Endothelial cell of umbilical vein (primary cell): ENCODE measurements around the gene KCNH2. TPM values are rescaled to one million over a fixed set of nuclear protein-coding genes. Genes with fewer than 3 reads are reported as not detected.

ENCODE experiments used
- BruUV-seq: library from RNA; stranded (reverse); fragments of 400-500 nt; replicated peaks from 2 replicates; lab custom pipeline; 2021; lab: Mats Ljungman, UMichigan
- CTCF ChIA-PET: fragments of 300-600, 350-600 bp; sonication (Branson Sonifier 250); formaldehyde crosslinking; loops from one replicate; lab custom pipeline; 2021; ENCODE audit warnings: antibody characterized with exemption, inconsistent platforms; lab: Charles Lee
- POLR2A ChIA-PET: fragments of 300-600, 350-600 bp; sonication (Branson Sonifier 250); formaldehyde crosslinking; loops from one replicate; lab custom pipeline; 2021; ENCODE audit warnings: antibody characterized with exemption, inconsistent platforms; lab: Charles Lee
- DNase-seq: peaks from one replicate; pipeline ENCODE4 v3.0.0-alpha.2; 2011; ENCODE audit warnings: low read depth, low spot score
- FAIRE-seq: peaks from 2 replicates; lab custom pipeline; 2011; peaks lifted over from hg19 to GRCh38; lab: Jason Lieb, UNC
- H2AFZ ChIP-seq: 2 replicates; pipeline ENCODE4 v1.6.0; 2012; ENCODE audit warnings: low read depth, low read length, control low read depth, inconsistent platforms
- H3K27ac ChIP-seq: 2 replicates; pipeline ENCODE4 v1.5.1; 2011; ENCODE audit warnings: low read depth, mild to moderate bottlenecking, control low read depth, low read length, moderate library complexity; ENCODE audit not compliant: insufficient read depth
- H3K27me3 ChIP-seq, 2 experiments: 2 replicates each; pipeline versions ENCODE4 v1.6.0 to v1.6.1; 2011; ENCODE audit warnings: low read length in 2 of 2, mixed read lengths in 1 of 2; ENCODE audit not compliant: control insufficient read depth in 2 of 2, insufficient read depth in 2 of 2
- H3K36me3 ChIP-seq, 2 experiments: 2 replicates in 1 of 2; 3 replicates in 1 of 2; pipeline ENCODE4 v1.5.1; 2011; ENCODE audit warnings: low read length in 2 of 2, mild to moderate bottlenecking in 1 of 2, moderate library complexity in 1 of 2; ENCODE audit not compliant: control insufficient read depth in 2 of 2, insufficient read depth in 2 of 2; ENCODE audit errors: extremely low read depth in 1 of 2
- H3K4me1 ChIP-seq: 3 replicates; pipeline ENCODE4 v1.5.1; 2011; ENCODE audit warnings: mild to moderate bottlenecking, low read length; ENCODE audit not compliant: control insufficient read depth, insufficient read depth; ENCODE audit errors: extremely low read depth
- H3K4me2 ChIP-seq: 2 replicates; pipeline ENCODE4 v1.6.1; 2011; ENCODE audit warnings: low read length, control low read depth, mixed read lengths; ENCODE audit not compliant: insufficient read depth
- H3K4me3 ChIP-seq, 3 experiments: fragments of 200-600 bp in 1 of 3; sonication (generic), shearing (Covaris generic) in 1 of 3; replicated peaks in 1 of 3; 2 replicates each; pipeline ENCODE4 v1.5.1; 2011 to 2016; ENCODE audit warnings: control low read depth in 3 of 3, low read length in 3 of 3, mild to moderate bottlenecking in 2 of 3, inconsistent platforms in 1 of 3, low read depth in 1 of 3, moderate library complexity in 1 of 3; ENCODE audit not compliant: insufficient read depth in 1 of 3
- H3K79me2 ChIP-seq: 2 replicates; pipeline ENCODE4 v1.6.0; 2012; ENCODE audit warnings: low read length, inconsistent platforms; ENCODE audit not compliant: control insufficient read depth, insufficient read depth
- H3K9ac ChIP-seq: replicated peaks from 2 replicates; pipeline ENCODE3; 2011; ENCODE audit warnings: low read length, control low read depth; ENCODE audit not compliant: insufficient read depth; ENCODE audit errors: extremely low read depth
- H3K9me1 ChIP-seq: replicated peaks from 3 replicates; pipeline ENCODE4 v1.6.0; 2011; ENCODE audit warnings: mild to moderate bottlenecking, low read length; ENCODE audit not compliant: control insufficient read depth, insufficient read depth; ENCODE audit errors: extremely low read depth
- H3K9me3 ChIP-seq: replicated peaks from 2 replicates; pipeline ENCODE4 v1.5.1; 2012; ENCODE audit warnings: low read length, inconsistent platforms; ENCODE audit not compliant: control insufficient read depth, insufficient read depth
- H4K20me1 ChIP-seq: replicated peaks from 2 replicates; pipeline ENCODE3; 2011; ENCODE audit warnings: mild to moderate bottlenecking, low read length; ENCODE audit not compliant: control insufficient read depth, insufficient read depth; ENCODE audit errors: extremely low read depth
- CTCF ChIP-seq, 2 donors: IDR thresholded peaks; 1 replicate in 1 of 2; 2 replicates in 1 of 2; pipeline ENCODE4 v1.5.1; 2011; ENCODE audit warnings: low read length in 2 of 2, mild to moderate bottlenecking in 2 of 2, moderate library complexity in 2 of 2, control low read depth in 1 of 2, inconsistent platforms in 1 of 2, low read depth in 1 of 2; ENCODE audit not compliant: insufficient read depth in 1 of 2; ENCODE audit errors: extremely low read depth in 1 of 2
- EZH2 ChIP-seq: IDR thresholded peaks from 2 replicates; pipeline ENCODE4 v1.6.1; 2012; ENCODE audit warnings: borderline replicate concordance, low read depth, mild to moderate bottlenecking, moderate library complexity, low read length, inconsistent platforms; ENCODE audit not compliant: severe bottlenecking
- FOS ChIP-seq: IDR thresholded peaks from 2 replicates; pipeline ENCODE4 v1.6.1; 2011; ENCODE audit warnings: mild to moderate bottlenecking, low read length, moderate library complexity, borderline replicate concordance; ENCODE audit not compliant: insufficient read depth
- GATA2 ChIP-seq: IDR thresholded peaks from 2 replicates; pipeline ENCODE4 v1.7.0; 2011; ENCODE audit warnings: low read depth, mild to moderate bottlenecking, moderate library complexity, mixed read lengths, low read length; ENCODE audit not compliant: insufficient read length, insufficient read depth
- JUN ChIP-seq: IDR thresholded peaks from 2 replicates; pipeline ENCODE4 v1.6.1; 2011; ENCODE audit warnings: borderline replicate concordance, low read depth; ENCODE audit not compliant: insufficient read length, insufficient read depth
- MYC ChIP-seq: IDR thresholded peaks from one replicate; pipeline ENCODE4 v1.6.1; 2011; ENCODE audit warnings: mild to moderate bottlenecking, low read depth, low read length
- POLR2A ChIP-seq: IDR thresholded peaks from 2 replicates; pipeline ENCODE4 v1.6.1; 2012; ENCODE audit warnings: low read depth, mild to moderate bottlenecking, control low read depth, low read length
- POLR2AphosphoS5 ChIP-seq: IDR thresholded peaks from 2 replicates; pipeline ENCODE4 v1.6.1; 2012; ENCODE audit warnings: low read depth, mild to moderate bottlenecking, control low read depth, low read length, moderate library complexity; ENCODE audit not compliant: insufficient read depth
- dilution Hi-C: fragments of 300-500 bp; cut with MboI; formaldehyde crosslinking; loops from one replicate; pipeline ENCODE4 v1.15.0; 2019; ENCODE audit warnings: low sequenced_read_pairs; ENCODE audit not compliant: extremely low pct_ligation_motif_present
- intact Hi-C: fragments of 100-400 bp; cut with micrococcal nuclease; formaldehyde crosslinking; loops from one replicate; pipeline ENCODE4 v1.10.0; 2022
- polyA plus RNA-seq, 4 experiments: library from polyadenylated mRNA; depleted of rRNA in 3 of 4; stranded (reverse) in 3 of 4; unstranded in 1 of 4; fragments of >200 nt; gene quantifications; 2 replicates each; pipeline versions ENCODE4 v1.2.1 to v1.2.3, GENCODE V29; 2011 to 2012; ENCODE audit warnings: missing spikeins in 1 of 4
- total RNA-seq: library from RNA; stranded (reverse); gene quantifications from 2 replicates; pipeline ENCODE4 v1.2.3, GENCODE V29; 2021
- TF ChIP-seq, protein P1 (sequence below): IDR thresholded peaks from 2 replicates; pipeline ENCODE4 v1.6.1; 2011; ENCODE audit not compliant: insufficient read depth, insufficient read length

The KCNH2 gene
- total and polyA plus RNA-seq, 2 donors (not counting 3 experiments of a cell fraction or from before 2014, with no cell fraction given): 0.03 to 0.09 TPM

GRCh38 chr7:151023232-151023631 is 45.1 kb upstream of the KCNH2 start:
- no peaks in the 10 kb centered on the region for H3K9me3 ChIP-seq
- DNase-seq (no peak), FAIRE-seq (no peak)
- H3K27me3 ChIP-seq: peaks cover 12 to 14% of the 10 kb centered on the region in 2 experiments
- dilution Hi-C loops: no loop called here
- H3K4me2 ChIP-seq: no peak overlapping the region
- no peaks in the 10 kb centered on the region for H4K20me1 ChIP-seq
- peaks cover 8% of the 10 kb centered on the region for H3K4me1 ChIP-seq
- no peaks in the 10 kb centered on the region for H3K9me1 ChIP-seq
- ChIA-PET POLR2A (no interaction called here), CTCF (interaction anchor here (0.8 to 8.8 kb wide), 2 partner anchors 15 to 61 kb away, joined by 3 to 107 read pairs; no protein-coding TSS in a partner anchor)
- intact Hi-C loops: no loop called here
- no peaks in the 10 kb centered on the region for H3K36me3 ChIP-seq
- H3K27ac ChIP-seq: no peak overlapping the region
- TF ChIP-seq FOS (no peak), EZH2 (no peak), JUN (no peak), MYC (no peak), CTCF (IDR thresholded peaks at IDR 0.05; ENCODE audit: extremely low read depth in 1 of 2, insufficient read depth in 1 of 2, low read depth in 1 of 2, low read length in 2 of 2) (no peak), POLR2A (no peak), POLR2AphosphoS5 (no peak), GATA2 (no peak)
- TF ChIP-seq, protein P1, sequence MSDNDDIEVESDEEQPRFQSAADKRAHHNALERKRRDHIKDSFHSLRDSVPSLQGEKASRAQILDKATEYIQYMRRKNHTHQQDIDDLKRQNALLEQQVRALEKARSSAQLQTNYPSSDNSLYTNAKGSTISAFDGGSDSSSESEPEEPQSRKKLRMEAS: no peak
- no TSS peak for BruUV-seq
- no peak overlapping the region for H2AFZ ChIP-seq
- H3K4me3 ChIP-seq: no peak overlapping the region
- H3K9ac ChIP-seq: no peak overlapping the region
- H3K79me2 ChIP-seq: no peaks in the 10 kb centered on the region
